Large intestine (tissue), 3 donors: Measurements from ENCODE around the gene XPOT. TPM values are rescaled to one million over a fixed set of nuclear protein-coding genes. Genes with fewer than 3 reads are reported as not detected.

ENCODE experiments used
- DNase-seq, 2 donors: peaks; one replicate each; pipeline versions ENCODE4 v3.0.0 to v3.0.0-alpha.2; 2013
- H3K27ac ChIP-seq: one replicate; pipeline ENCODE4 v1.5.1; 2013; ENCODE audit warnings: low read length
- H3K27me3 ChIP-seq: 2 replicates; pipeline ENCODE4 v1.6.1; 2013; ENCODE audit warnings: low read length; ENCODE audit not compliant: control insufficient read depth, insufficient read depth
- H3K36me3 ChIP-seq: 2 replicates; pipeline ENCODE4 v1.6.1; 2013; ENCODE audit warnings: low read length; ENCODE audit not compliant: control insufficient read depth, insufficient read depth
- H3K4me1 ChIP-seq: one replicate; pipeline ENCODE4 v1.6.1; 2013; ENCODE audit warnings: low read length; ENCODE audit not compliant: control insufficient read depth, insufficient read depth
- H3K4me3 ChIP-seq: one replicate; pipeline ENCODE4 v1.5.1; 2013; ENCODE audit warnings: low read length
- H3K9me3 ChIP-seq: one replicate; pipeline ENCODE4 v1.6.1; 2013; ENCODE audit warnings: mild to moderate bottlenecking, low read depth, low read length, moderate library complexity; ENCODE audit not compliant: control insufficient read depth
- WGBS: methylation state at CpG from one replicate; pipeline ENCODE4 v1.1.5; 2013; ENCODE audit warnings: low lambda C conversion rate; ENCODE audit not compliant: insufficient coverage; 5-methylcytosine and 5-hydroxymethylcytosine counted together
- polyA plus RNA-seq: library from polyadenylated mRNA; unstranded; fragments of 120-200 nt; gene quantifications from one replicate; pipeline ENCODE4 v1.2.1, GENCODE V29; 2013

XPOT gene
- polyA plus RNA-seq, 1 donor, result 27.6 TPM

DNA sequence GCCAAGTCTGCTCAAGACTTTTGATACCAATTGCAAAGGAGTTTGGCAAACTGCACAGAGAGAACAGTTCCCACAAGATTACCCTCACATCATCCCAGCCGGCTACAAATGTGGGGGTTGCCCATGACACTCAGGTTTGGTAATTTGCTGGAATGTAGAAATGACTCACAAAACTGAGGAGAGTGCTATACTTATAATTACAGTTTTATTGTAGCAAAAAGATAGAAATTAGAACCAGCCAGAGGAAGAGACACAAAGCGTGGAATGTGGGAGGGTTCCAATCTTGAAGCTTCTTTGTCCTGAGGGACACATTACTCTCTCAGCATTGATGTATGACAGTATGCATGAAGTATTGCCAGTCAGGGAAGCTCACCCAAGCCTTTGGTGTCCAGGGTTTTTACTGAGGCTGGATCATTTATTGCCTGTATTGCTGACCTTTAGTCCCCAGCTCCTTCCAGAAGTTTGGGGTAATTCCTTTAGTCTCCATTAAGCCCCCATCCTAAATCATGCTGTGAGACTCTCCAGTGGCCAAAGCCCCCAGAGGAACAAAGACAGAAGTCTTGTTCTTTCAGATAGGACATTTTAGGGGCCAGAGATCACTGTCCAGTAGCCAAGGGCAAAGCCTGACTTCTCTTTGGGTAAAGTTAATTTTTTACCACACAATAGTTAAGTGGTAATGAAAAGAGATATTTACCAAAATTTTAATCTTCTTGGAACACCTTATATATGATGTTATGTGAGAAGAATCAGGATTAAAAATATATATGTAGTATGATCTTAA lies 57.6 kb downstream of the XPOT start:
- no peak overlapping the region for H3K4me3 ChIP-seq
- H3K9me3 ChIP-seq, result no peaks in the 10 kb centered on the region
- no peaks in the 10 kb centered on the region for H3K4me1 ChIP-seq
- H3K36me3 ChIP-seq, result peaks cover 36% of the 10 kb centered on the region
- no peak overlapping the region for H3K27ac ChIP-seq
- WGBS, result no CpG with 5 or more reads among the region's 2 CpGs
- no peaks in the 10 kb centered on the region for H3K27me3 ChIP-seq
- DNase-seq, result no peak

DNA sequence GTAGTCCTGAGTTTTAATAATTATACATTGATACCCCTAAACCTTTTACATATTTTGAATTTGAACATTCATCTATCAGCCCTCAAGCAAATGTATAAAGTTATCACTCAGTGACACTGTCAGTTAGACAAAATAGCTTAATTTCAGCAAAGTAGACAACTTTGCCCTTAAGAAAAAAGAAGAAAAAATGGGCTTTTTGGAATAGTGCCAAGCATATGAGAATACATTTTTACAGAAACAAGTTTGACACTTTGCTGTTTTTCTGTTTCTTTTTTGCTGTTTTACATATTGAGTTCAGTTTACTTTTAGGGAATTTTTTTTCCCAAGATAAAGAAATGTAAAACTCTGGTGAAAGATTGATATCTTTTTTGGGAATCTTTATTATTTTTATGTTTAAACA lies 62.0 kb downstream of the XPOT start:
- no peak for DNase-seq

DNA sequence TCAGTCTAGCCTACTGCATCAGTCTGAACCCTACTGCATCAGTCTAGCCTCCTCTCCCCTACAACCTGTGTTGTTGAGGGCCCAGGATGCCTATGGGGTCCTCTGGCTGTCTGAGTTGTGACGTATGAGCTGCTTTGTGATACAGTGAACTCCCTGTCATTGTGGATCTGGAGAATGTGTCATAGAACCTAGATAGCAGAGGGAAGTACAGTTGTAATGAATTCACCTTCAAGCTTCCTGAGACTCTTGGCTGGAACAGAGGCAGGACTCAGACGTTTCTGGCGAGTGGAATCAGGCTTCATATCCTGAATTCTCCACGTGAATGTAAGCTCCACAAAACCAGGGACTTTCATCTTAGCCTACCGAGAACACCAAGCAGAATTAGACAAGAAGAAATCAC lies 64.8 kb downstream of the XPOT start:
- Histone ChIP-seq H3K4me3 (no peak overlapping the region), H3K27me3 (no peaks in the 10 kb centered on the region), H3K4me1 (no peaks in the 10 kb centered on the region), H3K27ac (no peak overlapping the region), H3K36me3 (peaks cover 55% of the 10 kb centered on the region), H3K9me3 (no peaks in the 10 kb centered on the region)
- no CpG with 5 or more reads among the region's 5 CpGs for WGBS
- DNase-seq, result no peak

More for the DNA sequence above, 62.0 kb downstream of the XPOT start:
- no peak overlapping the region for H3K27ac ChIP-seq
- H3K4me3 ChIP-seq, result no peak overlapping the region
- H3K36me3 ChIP-seq, result peaks cover 52% of the 10 kb centered on the region
- no peaks in the 10 kb centered on the region for H3K4me1 ChIP-seq
- no peaks in the 10 kb centered on the region for H3K9me3 ChIP-seq
- no peaks in the 10 kb centered on the region for H3K27me3 ChIP-seq

DNA sequence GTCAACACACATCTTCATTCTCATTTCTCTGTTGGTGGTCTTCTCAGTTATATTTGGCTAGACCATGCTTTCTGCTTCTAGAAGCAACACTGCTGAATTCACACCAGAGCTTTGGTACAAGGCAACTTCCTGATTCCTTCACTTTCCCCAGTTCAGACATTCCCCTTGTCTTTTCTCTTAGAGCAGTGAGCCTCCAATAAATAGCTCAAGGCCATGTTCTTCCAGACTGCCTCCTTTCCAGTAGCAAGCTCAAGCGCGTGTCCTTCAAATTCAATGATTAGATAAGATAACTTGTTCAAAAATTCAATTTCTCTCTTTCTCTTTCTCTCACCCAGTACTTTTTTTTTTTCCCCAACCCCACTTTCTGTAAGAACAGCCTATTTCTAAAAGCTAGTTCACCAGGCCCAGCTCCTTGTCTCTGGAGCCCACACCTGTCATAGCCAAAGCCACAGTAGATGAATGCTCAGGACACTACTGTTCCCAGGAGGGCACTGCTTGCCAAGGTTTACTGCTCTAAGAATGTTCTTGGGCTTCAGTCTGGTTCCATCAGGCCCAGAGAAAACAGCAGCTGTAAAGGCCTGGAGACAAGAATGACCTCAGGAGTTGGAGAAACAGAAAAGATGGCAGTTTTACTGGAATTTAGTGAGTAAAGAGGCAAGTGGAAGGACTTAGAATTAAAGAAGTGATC lies 65.4 kb downstream of the XPOT start:
- no peak for DNase-seq
- Histone ChIP-seq H3K36me3 (peaks cover 56% of the 10 kb centered on the region), H3K4me1 (no peaks in the 10 kb centered on the region), H3K27me3 (no peaks in the 10 kb centered on the region), H3K9me3 (no peaks in the 10 kb centered on the region), H3K27ac (no peak overlapping the region), H3K4me3 (no peak overlapping the region)
- WGBS, result no CpG with 5 or more reads among the region's 2 CpGs

DNA sequence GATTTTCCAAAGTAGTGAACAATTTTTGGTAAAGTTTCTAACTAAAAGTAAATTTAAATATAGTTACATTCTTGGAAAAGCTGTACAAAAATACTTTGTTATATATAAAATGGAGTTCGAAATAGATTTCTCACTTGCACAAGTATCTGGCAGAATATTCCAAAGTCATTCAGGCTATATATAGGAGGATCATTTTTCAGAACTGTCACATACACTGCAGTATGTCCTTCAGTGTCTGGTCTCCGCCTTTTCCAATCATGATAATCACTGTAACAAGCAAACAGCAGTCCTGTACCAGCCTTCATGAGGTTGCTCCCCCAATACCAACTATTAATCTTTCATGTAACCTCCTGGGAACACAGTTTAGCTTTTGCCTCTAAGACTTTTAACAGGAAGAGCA lies 66.3 kb downstream of the XPOT start:
- no CpG with 5 or more reads among the region's 2 CpGs for WGBS
- Histone ChIP-seq H3K4me3 (no peak overlapping the region), H3K9me3 (no peaks in the 10 kb centered on the region), H3K27me3 (no peaks in the 10 kb centered on the region), H3K27ac (no peak overlapping the region), H3K4me1 (no peaks in the 10 kb centered on the region), H3K36me3 (peaks cover 55% of the 10 kb centered on the region)
- no peak for DNase-seq

DNA sequence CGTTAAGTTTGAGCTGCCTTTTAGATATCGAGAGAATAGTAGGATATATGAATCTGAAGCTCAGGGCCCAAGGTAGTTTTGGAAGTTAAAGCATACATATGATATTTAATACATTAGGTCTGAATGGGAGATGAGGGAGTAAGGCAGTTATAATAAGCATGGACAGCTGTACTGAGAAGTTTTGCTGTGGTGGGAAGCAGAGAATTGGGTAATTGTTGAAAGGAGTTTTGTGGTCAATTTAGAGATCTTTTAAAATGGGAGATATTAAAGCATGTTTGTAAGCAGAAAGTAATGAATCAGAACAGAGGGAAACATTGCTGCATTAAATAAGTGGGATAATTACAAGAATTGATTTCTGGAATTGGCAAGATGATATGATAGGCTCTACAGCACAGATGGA lies 69.0 kb downstream of the XPOT start:
- Histone ChIP-seq H3K36me3 (peaks cover 48% of the 10 kb centered on the region), H3K4me3 (no peak overlapping the region), H3K27ac (no peak overlapping the region), H3K4me1 (no peaks in the 10 kb centered on the region), H3K27me3 (no peaks in the 10 kb centered on the region), H3K9me3 (peaks cover 3% of the 10 kb centered on the region)
- DNase-seq, result no peak
- 100% methylated on average over 1 of the region's 2 CpGs for WGBS

DNA sequence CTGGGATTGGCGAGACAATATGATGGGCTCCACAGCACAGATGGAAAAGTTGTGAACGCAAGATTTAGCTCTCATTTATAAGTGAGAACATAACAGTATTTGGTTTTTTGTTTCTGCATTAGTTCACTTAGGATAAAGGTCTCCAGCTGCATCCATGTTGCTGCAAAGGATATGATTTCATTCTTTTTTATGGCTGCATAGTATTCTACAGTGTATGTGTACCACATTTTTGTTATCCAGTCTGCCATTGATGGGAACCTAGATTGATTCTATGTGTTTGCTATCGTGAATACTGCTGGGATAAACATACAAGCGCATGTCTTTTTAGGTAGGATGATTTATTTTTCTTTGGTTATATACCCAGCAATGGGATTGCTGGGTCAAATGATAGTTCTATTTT lies 71.3 kb downstream of the XPOT start:
- peaks cover 34% of the 10 kb centered on the region for H3K36me3 ChIP-seq
- 100% methylated on average over 3 of the region's 4 CpGs for WGBS
- no peak for DNase-seq

DNA sequence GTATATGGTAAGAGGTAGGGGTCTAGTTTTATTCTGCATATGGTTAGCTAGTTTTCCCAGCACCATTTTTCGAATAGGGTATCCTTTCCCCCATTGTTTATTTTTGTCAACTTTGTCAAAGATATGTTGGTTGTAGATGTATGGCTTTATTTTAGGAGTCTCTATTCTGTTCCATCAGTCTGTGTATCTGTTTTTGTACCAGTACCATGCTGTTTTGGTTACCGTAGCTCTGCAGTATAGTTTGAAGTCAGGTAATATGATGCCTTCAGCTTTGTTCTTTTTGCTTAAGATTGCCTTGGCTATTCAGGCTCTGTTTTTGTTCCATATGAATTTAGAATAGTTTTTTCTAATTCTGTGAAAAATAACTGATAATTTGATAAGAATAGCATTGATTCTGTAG lies 72.7 kb downstream of the XPOT start:
- peaks cover 31% of the 10 kb centered on the region for H3K36me3 ChIP-seq
- no peak overlapping the region for H3K4me3 ChIP-seq
- 100% methylated on average over 1 of the region's 2 CpGs for whole genome bisulfite sequencing
- H3K4me1 ChIP-seq, result no peaks in the 10 kb centered on the region
- peaks cover 3% of the 10 kb centered on the region for H3K9me3 ChIP-seq
- no peaks in the 10 kb centered on the region for H3K27me3 ChIP-seq
- no peak for DNase-seq
- no peak overlapping the region for H3K27ac ChIP-seq

More for the DNA sequence above, 71.3 kb downstream of the XPOT start:
- Histone ChIP-seq H3K4me3 (no peak overlapping the region), H3K4me1 (no peaks in the 10 kb centered on the region), H3K9me3 (peaks cover 3% of the 10 kb centered on the region), H3K27me3 (no peaks in the 10 kb centered on the region), H3K27ac (no peak overlapping the region)

DNA sequence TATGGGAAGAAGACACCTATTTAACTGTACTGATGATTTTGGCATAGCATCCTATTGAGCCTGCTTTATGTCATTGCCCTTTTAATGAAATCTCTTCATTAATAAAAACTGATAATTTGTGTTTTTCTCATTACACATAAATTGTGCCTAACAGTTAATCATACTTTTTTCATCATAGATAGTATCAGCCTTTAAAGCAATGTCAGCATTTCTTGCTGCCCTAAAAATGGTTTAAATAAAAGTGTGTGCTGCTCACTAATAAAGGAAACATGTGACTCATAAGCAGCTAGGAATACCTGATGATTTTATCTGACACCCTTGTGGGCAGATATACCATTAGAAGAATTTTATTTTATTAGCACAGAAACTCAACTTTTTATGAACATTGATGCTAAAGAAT lies 74.5 kb downstream of the XPOT start:
- Histone ChIP-seq H3K9me3 (peaks cover 3% of the 10 kb centered on the region), H3K27ac (no peak overlapping the region), H3K27me3 (no peaks in the 10 kb centered on the region), H3K4me3 (no peak overlapping the region), H3K4me1 (no peaks in the 10 kb centered on the region), H3K36me3 (peaks cover 30% of the 10 kb centered on the region)
- no peak for DNase-seq

DNA sequence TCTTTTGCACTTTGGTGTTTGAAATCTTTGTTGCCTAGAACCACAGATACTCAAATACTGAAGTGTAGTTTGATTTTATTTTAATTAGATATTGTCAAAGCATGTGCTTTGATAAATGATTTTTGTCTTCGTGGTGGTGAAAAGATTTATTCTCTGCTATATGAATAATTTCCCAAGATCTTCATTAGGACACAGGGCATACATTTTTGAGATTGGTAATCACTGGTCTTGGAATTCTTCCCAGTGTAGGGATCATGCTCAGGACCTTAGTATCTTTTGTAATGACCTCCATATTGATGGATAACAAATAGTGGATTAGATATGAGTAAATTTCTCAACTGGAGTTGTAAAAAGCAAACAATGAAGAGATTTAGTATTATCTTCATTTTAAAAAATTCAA lies 76.0 kb downstream of the XPOT start:
- 100% methylated on average over 1 of the region's 1 CpG for WGBS
- peaks cover 30% of the 10 kb centered on the region for H3K36me3 ChIP-seq
- H3K9me3 ChIP-seq, result peaks cover 3% of the 10 kb centered on the region

DNA sequence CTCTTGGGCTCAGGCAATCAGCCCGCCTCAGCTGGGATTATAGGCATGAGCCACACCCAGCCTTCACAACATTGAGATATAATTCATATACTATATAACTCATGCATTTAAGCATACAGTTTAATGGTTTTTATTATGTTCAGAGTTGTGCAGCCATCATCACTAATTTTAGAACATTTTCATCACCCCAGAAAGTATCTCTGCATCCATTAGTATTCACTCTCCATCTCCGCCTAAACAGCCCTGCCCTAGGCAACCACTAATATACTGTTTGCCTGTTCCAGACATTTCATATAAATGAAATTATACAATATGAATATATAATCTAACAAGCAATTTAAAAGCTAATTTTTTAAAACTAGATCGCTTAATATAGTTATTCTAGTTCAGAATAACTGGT lies 82.5 kb downstream of the XPOT start:
- no peak for DNase-seq
- H3K36me3 ChIP-seq, result peaks cover 43% of the 10 kb centered on the region

More for the DNA sequence above, 76.0 kb downstream of the XPOT start:
- Histone ChIP-seq H3K27ac (no peak overlapping the region), H3K4me1 (no peaks in the 10 kb centered on the region), H3K27me3 (no peaks in the 10 kb centered on the region), H3K4me3 (no peak overlapping the region)
- no peak for DNase-seq

More for the DNA sequence above, 82.5 kb downstream of the XPOT start:
- no peak overlapping the region for H3K4me3 ChIP-seq
- WGBS, result 100% methylated on average over 1 of the region's 3 CpGs
- H3K4me1 ChIP-seq, result no peaks in the 10 kb centered on the region
- H3K9me3 ChIP-seq, result no peaks in the 10 kb centered on the region
- H3K27me3 ChIP-seq, result no peaks in the 10 kb centered on the region
- H3K27ac ChIP-seq, result no peak overlapping the region
